ENCODE data around the gene TGM5. TPM values are rescaled to one million over a fixed set of nuclear protein-coding genes. Genes with fewer than 3 reads are reported as not detected.

TGM5 gene
- total RNA-seq, 4 donors from 2014 or later, result 0.31 to 1.3 (median 0.58) TPM; not detected in 1

DNA sequence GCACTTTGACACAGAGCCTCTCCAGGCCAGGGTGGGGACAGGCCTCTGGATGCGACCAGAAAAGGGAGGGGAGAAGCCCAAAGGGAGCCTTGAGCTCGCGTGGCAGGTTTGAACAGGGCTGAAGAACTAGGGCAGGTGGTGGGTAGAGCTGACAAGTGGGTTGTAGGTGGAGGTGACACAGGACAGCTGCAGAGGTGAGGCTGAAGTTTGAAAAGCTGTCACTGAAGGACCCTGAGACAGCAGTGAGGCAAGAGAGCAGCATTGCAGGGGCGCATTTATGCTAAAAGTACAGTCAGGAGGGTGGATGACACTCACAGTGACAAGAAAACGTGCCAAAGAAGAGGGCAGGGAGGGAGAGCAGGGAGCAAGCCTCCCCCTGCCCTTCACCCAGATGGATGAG is 24.1 kb downstream of the TGM5 start:
- TF ChIP-seq POLR2AphosphoS5 (IDR thresholded peaks at IDR 0.05), result no peak

DNA sequence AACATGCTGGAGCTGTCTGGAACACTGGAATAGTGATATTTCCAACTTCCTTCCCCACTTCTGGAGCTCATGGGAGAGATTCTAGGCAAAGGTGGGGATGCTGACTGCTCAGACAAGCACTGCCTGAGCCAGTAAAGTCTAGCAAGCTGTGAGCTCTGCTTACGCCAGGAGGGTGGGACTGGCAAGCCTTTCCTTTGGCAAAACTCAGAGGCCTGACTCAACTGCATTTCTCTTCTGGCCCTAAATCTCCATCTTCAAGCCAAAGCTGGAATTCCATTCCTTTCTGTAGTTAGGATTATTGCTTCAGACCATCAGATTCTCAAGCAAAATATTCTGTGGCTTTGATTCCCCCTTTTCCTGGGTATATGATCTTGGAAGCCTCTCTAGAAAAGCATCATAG is 25.6 kb downstream of the TGM5 start:
- TF ChIP-seq POLR2AphosphoS5 (IDR thresholded peaks at IDR 0.05) (no peak), EP300 (IDR thresholded peaks at IDR 0.05) (no peak), POLR2A (IDR thresholded peaks at IDR 0.05) (no peak)
- TF ChIP-seq, protein P1, sequence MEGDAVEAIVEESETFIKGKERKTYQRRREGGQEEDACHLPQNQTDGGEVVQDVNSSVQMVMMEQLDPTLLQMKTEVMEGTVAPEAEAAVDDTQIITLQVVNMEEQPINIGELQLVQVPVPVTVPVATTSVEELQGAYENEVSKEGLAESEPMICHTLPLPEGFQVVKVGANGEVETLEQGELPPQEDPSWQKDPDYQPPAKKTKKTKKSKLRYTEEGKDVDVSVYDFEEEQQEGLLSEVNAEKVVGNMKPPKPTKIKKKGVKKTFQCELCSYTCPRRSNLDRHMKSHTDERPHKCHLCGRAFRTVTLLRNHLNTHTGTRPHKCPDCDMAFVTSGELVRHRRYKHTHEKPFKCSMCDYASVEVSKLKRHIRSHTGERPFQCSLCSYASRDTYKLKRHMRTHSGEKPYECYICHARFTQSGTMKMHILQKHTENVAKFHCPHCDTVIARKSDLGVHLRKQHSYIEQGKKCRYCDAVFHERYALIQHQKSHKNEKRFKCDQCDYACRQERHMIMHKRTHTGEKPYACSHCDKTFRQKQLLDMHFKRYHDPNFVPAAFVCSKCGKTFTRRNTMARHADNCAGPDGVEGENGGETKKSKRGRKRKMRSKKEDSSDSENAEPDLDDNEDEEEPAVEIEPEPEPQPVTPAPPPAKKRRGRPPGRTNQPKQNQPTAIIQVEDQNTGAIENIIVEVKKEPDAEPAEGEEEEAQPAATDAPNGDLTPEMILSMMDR (IDR thresholded peaks at IDR 0.05), result no peak
- 30 to 67% methylated on average over 1 of the region's 1 CpG for WGBS, 2 donors (ENCODE audit: low coverage in 1 of 2)
- no peaks in the 10 kb centered on the region for H3K9me3 ChIP-seq
- H3K27me3 ChIP-seq, result peaks cover 25% of the 10 kb centered on the region
- no peaks in the 10 kb centered on the region for H3K36me3 ChIP-seq
- H3K4me1 ChIP-seq, result no peaks in the 10 kb centered on the region
- ATAC-seq, result peak; percentile 89
- peak overlapping the region in 3 of 4 donors; percentile 43 to 63 (median 47) for H3K27ac ChIP-seq
- H3K4me3 ChIP-seq, result no peak overlapping the region

More for the DNA sequence above, 24.1 kb downstream of the TGM5 start:
- Histone ChIP-seq H3K9me3 (no peaks in the 10 kb centered on the region), H3K36me3 (no peaks in the 10 kb centered on the region), H3K4me1 (no peaks in the 10 kb centered on the region), H3K27me3 (peaks cover 17% of the 10 kb centered on the region), H3K4me3 (no peak overlapping the region), H3K27ac (no peak overlapping the region)
- WGBS, 2 donors (ENCODE audit: low coverage in 1 of 2), result 81% methylated on average over 3 to 5 of the region's 5 CpGs
- ATAC-seq, result no peak

DNA sequence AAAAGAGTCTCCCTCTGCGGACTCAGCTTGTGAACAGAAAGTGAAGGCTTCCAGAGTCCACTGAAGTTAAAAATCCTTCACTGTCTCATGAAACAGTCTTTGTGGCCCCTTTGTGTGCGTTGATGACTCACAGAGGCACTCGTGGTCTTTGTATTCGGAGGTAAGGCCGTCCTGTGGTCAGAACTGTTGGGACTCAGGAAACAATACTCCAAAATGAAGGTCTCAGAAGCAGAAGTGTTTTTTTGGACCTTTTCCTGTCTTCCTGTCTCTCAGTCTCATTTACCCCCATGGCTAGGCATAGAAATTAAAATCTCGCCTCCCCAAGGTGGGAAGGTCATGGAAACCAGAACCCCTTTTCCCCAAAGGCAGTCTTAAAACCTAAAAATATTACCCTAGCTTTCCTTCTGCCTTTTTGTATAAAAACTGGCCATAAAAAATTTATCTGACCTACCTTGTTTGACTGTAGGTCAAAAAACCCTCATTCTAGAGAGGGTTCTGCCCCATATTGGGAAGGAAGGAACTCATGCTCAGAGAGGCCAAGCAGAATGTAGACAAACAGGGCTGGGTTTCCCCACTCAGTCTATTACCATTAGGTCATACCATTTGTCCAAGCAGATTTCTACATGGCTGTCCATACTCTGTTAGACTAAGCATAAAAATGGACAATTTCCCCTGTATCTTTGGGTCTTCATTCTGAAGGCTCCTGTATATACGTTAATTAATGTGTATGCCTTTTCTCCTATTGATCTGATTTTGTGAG is 26.8 kb downstream of the TGM5 start:
- no peak overlapping the region for H3K4me3 ChIP-seq
- no peaks in the 10 kb centered on the region for H3K4me1 ChIP-seq
- TF ChIP-seq EP300 (IDR thresholded peaks at IDR 0.05) (no peak), POLR2AphosphoS5 (IDR thresholded peaks at IDR 0.05) (no peak), POLR2A (IDR thresholded peaks at IDR 0.05) (no peak)
- TF ChIP-seq, protein P1 (IDR thresholded peaks at IDR 0.05), result no peak
- H3K27me3 ChIP-seq, result peaks cover 25% of the 10 kb centered on the region
- ATAC-seq, result no peak
- 68 to 73% methylated on average over 3 to 7 of the region's 7 CpGs for WGBS, 2 donors (ENCODE audit: low coverage in 1 of 2)
- H3K27ac ChIP-seq, result no peak overlapping the region
- no peaks in the 10 kb centered on the region for H3K9me3 ChIP-seq
- H3K36me3 ChIP-seq, result no peaks in the 10 kb centered on the region

DNA sequence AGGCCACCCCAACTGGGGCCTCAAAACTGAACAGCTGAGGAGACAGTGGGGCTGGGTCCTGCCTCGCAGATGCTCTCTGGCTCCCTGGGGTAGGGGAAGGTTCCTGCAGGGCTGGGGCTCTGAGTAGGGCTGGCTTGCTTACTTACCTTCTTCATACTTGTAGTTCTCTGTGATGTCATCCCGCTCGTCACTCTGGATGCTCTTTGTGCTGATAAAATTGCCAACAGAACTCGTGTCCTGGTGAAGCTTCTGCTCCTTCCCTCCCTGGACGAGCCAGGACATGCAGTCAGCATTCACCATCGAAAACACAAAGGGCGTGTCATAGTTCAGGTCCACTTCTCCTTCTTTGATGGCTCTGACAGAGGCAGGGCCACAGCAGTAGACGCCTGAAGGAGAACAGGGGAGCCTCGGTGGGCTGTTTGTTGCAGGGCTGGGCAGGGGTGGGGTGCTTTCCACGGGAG is 28.0 kb downstream of the TGM5 start:
- TF ChIP-seq POLR2A (IDR thresholded peaks at IDR 0.05), result no peak
- no peak for TF ChIP-seq POLR2AphosphoS5 (IDR thresholded peaks at IDR 0.05)
- TF ChIP-seq, protein P1 (IDR thresholded peaks at IDR 0.05), result no peak
- TF ChIP-seq EP300 (IDR thresholded peaks at IDR 0.05), result no peak
- Histone ChIP-seq H3K36me3 (no peaks in the 10 kb centered on the region), H3K4me3 (no peak overlapping the region), H3K4me1 (no peaks in the 10 kb centered on the region), H3K27me3 (peaks cover 25% of the 10 kb centered on the region), H3K9me3 (no peaks in the 10 kb centered on the region), H3K27ac (no peak overlapping the region)
- ATAC-seq, result peak; percentile 63
- 40% methylated on average over 1 of the region's 10 CpGs; no CpG with 5 or more reads in 1 of the 2 donors for WGBS, 2 donors (ENCODE audit: low coverage in 1 of 2)

DNA sequence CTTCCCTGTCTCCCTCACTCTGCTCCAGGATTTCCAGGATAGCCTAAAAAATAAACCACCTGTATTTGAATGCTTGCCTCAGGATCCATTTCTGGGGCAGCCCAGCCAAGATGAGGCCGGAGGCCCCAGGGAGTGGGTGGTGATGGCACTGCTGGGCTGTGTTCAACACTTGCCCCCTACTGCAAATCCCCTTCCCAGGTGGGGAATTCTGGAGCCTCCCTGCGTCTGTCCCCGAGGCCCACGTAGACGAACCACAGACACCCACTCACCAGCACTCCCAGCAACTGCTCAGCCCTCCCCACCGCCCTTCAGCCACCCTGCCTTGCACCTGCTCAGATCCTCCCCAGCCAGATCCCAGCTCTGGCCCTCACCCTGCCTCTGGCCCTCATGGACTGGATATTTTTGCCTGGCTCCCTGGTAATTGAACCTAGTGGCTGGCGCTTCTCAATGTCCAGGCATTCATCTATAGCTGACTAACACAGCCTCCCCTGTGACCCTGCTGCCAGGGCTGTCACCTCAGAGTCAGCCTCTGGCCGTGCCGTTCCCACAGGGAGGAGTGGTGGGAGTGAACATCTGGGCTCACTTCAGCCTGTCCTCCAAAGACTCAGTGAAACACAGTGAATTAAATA is 28.8 kb downstream of the TGM5 start:
- Histone ChIP-seq H3K4me3 (no peak overlapping the region), H3K4me1 (no peaks in the 10 kb centered on the region), H3K27ac (no peak overlapping the region), H3K9me3 (no peaks in the 10 kb centered on the region), H3K36me3 (no peaks in the 10 kb centered on the region), H3K27me3 (peaks cover 25% of the 10 kb centered on the region)
- ATAC-seq, result no peak
- TF ChIP-seq POLR2A (IDR thresholded peaks at IDR 0.05) (no peak), POLR2AphosphoS5 (IDR thresholded peaks at IDR 0.05) (no peak), EP300 (IDR thresholded peaks at IDR 0.05) (no peak)
- TF ChIP-seq, protein P1 (IDR thresholded peaks at IDR 0.05), result no peak
- 64 to 66% methylated on average over 5 to 7 of the region's 9 CpGs for WGBS, 2 donors (ENCODE audit: low coverage in 1 of 2)

All from gastroesophageal sphincter (tissue), 4 donors.